ENCODE measurements around the gene CXCL14. TPM values are rescaled to one million over a fixed set of nuclear protein-coding genes. Genes with fewer than 3 reads are reported as not detected.

CXCL14 gene
- total RNA-seq, 2 experiments from 2014 or later = not detected

DNA sequence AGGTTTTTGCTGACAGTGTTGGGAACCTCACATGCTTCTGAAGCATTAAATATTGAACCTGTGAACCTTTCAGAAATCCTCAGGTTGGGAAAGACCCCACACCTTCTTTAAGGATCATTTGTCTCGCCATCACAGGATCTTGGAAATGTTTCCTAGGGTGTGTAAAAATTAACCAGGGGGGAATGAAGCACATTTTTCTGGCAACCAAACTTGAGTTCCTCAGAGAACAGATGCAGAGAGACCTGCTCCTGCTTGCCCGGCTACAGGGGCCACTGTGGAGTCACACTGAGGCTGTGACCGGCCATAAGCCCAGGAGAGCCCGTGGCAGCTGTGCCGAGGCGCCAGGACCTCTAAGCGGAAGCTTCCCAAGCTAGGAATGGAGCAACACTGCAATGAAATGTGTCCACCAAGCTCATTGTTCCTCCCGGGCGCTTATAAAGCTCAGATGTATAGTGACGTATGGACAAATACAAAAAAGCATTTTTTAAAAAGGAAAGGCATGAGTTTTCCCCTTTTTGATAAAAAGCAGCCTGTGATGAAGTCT is 7.7 kb downstream of the CXCL14 start:
- Mint-ChIP-seq H3K27ac (no peak overlapping the region), H3K36me3 (ENCODE audit: low read depth) (no peaks in the 10 kb centered on the region), H3K4me1 (peaks cover 8% of the 10 kb centered on the region), H3K4me3 (no peak overlapping the region), H3K9me3 (no peaks in the 10 kb centered on the region), H3K27me3 (peaks cover 11% of the 10 kb centered on the region)
- no peak for DNase-seq
- POLR2A ChIA-PET = no interaction called here
- CTCF ChIA-PET = interaction anchor here (0.6 to 2.1 kb wide), 3 partner anchors 11 to 105 kb away, joined by 3 to 12 read pairs (median 3); no protein-coding TSS in a partner anchor

DNA sequence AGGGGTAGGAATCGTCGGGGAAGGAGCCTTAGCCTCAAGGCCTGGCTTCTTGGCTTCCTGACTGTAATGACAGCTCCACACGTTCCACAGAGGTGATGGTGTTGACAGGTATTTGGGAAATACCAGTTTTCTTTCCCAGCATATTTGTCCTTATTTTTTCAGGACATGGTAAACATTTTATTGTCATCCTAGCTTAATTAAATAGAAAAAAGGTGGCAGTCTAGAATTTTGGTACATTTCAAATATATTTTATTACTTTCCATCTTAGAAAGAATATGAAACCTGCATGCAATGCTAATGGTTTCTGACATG is 8.4 kb downstream of the CXCL14 start:
- H3K36me3 Mint-ChIP-seq (ENCODE audit: low read depth) = no peaks in the 10 kb centered on the region
- ChIA-PET CTCF (interaction anchor here (0.9 to 2.1 kb wide), 2 partner anchors 10 to 104 kb away, joined by 3 to 12 read pairs; no protein-coding TSS in a partner anchor), POLR2A (no interaction called here)
- H3K27me3 Mint-ChIP-seq = peaks cover 7% of the 10 kb centered on the region
- no peak overlapping the region for H3K27ac Mint-ChIP-seq
- H3K4me1 Mint-ChIP-seq = peaks cover 8% of the 10 kb centered on the region
- DNase-seq = no peak
- no peak overlapping the region for H3K4me3 Mint-ChIP-seq
- H3K9me3 Mint-ChIP-seq = no peaks in the 10 kb centered on the region

DNA sequence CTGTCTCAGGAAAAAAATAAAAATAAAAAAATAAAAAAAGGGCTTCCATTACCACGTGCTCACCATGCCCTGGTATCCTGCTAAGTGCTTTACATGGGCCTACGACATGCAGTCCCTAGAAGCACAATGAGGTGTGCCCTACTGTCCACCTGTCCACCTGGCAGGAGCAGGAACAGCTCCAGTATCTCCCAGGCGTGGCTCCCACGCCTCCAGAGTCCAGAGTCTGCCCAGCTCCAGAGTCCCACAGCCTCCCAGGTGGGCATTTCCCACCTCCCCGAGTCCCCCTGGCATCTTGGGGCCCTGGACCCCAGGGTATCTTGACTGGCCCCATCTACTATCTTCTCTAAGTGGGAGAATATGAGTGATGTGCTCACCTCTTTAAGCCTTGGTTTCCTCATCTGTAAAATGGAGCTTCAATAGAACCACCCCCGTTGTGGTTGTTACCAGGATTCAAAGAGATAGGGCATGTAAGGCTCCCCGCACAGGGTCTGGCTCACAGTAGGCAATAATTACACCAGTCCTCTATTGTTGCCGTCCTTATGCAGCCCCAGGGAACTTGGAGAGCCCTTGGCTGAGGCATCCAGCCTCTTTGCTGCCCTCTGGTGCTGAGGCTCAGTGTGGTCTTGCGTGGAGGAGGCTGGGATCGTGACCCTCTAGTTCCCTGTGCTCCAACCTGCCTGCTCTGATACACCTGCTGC is 8.9 kb downstream of the CXCL14 start:
- DNase-seq = no peak
- Mint-ChIP-seq H3K9me3 (no peaks in the 10 kb centered on the region), H3K4me1 (peaks cover 8% of the 10 kb centered on the region), H3K36me3 (ENCODE audit: low read depth) (no peaks in the 10 kb centered on the region), H3K27me3 (peaks cover 6% of the 10 kb centered on the region), H3K4me3 (no peak overlapping the region), H3K27ac (no peak overlapping the region)
- CTCF ChIA-PET = interaction anchor here (2.1 kb wide), 1 partner anchor 9 kb away, joined by 12 read pairs; no protein-coding TSS in a partner anchor
- POLR2A ChIA-PET = no interaction called here

DNA sequence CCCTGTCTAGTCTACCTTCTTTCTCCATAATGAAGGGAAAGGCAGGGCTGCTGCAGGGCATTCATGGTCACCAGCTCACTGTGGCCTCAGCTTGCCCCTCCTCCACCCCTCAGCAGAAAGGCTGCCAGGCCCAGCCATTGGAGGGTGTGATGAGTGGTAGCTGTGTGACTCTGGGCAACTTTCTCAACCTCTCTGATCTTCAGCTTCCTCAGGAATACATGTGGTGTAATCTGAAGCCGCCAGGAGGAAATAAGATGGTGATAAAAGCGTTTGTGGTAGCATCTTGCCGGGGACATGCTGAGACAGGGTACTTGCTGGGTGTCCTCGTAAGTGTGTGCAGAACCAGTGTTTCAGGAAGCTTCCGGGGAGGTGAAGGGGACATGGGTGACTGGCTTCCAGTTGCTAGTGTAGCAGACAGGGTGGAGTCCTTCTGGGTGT is 9.8 kb downstream of the CXCL14 start:
- POLR2A ChIA-PET = no interaction called here
- CTCF ChIA-PET = interaction anchor here (1.0 to 2.1 kb wide), 2 partner anchors 8 to 143 kb away, joined by 3 to 12 read pairs; no protein-coding TSS in a partner anchor
- peaks cover 6% of the 10 kb centered on the region for H3K27me3 Mint-ChIP-seq
- H3K27ac Mint-ChIP-seq = no peak overlapping the region
- no peaks in the 10 kb centered on the region for H3K36me3 Mint-ChIP-seq (ENCODE audit: low read depth)
- H3K4me3 Mint-ChIP-seq = no peak overlapping the region
- H3K9me3 Mint-ChIP-seq = no peaks in the 10 kb centered on the region
- DNase-seq = no peak
- peaks cover 8% of the 10 kb centered on the region for H3K4me1 Mint-ChIP-seq

DNA sequence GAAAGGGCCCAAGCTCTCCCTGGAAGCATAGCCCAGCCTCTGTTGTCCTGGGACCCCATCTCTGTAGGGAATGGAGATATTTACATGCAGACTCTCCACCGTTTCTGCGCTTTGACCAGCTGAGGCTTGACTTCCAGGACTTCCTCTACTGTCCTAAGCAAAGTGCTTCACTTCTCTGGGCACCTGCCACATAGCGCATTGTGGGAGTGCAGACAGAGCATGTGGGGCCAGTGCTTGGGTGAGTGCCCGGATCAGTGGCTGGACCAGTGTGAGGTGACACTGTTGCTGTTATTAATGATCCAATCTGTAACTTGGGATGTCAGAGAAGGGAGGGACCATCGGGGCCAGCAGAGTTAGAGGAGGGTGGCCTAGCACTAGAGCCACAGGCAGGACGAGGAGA is 10.5 kb downstream of the CXCL14 start:
- no peak for DNase-seq
- ChIA-PET CTCF (no interaction called here), POLR2A (no interaction called here)
- Mint-ChIP-seq H3K9me3 (no peaks in the 10 kb centered on the region), H3K27me3 (peaks cover 6% of the 10 kb centered on the region), H3K27ac (no peak overlapping the region), H3K4me3 (no peak overlapping the region), H3K36me3 (ENCODE audit: low read depth) (no peaks in the 10 kb centered on the region), H3K4me1 (peaks cover 8% of the 10 kb centered on the region)

DNA sequence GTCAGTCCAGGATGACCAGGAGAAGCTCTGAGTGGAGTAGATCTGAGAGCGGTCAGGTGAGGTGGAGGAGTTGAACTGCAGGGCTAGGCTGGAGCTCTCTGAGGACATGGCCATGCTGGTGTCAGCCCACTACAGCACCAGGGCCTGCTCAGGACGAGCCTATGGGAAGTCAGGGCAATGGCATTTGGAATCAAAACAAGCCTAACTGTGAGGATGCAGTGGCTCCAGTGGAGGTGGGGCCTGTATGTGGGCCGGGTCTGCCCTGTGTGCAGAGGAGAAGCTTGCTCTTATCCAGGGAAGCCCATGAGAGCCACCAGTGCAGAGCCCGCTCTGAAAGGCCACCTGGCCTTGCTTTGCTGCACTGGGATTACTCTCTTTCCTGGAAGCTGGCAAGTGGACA is 11.1 kb downstream of the CXCL14 start:
- no peaks in the 10 kb centered on the region for H3K9me3 Mint-ChIP-seq
- peaks cover 6% of the 10 kb centered on the region for H3K27me3 Mint-ChIP-seq
- DNase-seq = no peak
- no peak overlapping the region for H3K4me3 Mint-ChIP-seq
- POLR2A ChIA-PET = no interaction called here
- no peaks in the 10 kb centered on the region for H3K36me3 Mint-ChIP-seq (ENCODE audit: low read depth)
- CTCF ChIA-PET = interaction anchor here (0.7 to 2.9 kb wide), 4 partner anchors 10 to 120 kb away, joined by 3 to 25 read pairs (median 9); partner anchors contain the start of gene DCANP1
- H3K4me1 Mint-ChIP-seq = peaks cover 8% of the 10 kb centered on the region
- H3K27ac Mint-ChIP-seq = no peak overlapping the region

DNA sequence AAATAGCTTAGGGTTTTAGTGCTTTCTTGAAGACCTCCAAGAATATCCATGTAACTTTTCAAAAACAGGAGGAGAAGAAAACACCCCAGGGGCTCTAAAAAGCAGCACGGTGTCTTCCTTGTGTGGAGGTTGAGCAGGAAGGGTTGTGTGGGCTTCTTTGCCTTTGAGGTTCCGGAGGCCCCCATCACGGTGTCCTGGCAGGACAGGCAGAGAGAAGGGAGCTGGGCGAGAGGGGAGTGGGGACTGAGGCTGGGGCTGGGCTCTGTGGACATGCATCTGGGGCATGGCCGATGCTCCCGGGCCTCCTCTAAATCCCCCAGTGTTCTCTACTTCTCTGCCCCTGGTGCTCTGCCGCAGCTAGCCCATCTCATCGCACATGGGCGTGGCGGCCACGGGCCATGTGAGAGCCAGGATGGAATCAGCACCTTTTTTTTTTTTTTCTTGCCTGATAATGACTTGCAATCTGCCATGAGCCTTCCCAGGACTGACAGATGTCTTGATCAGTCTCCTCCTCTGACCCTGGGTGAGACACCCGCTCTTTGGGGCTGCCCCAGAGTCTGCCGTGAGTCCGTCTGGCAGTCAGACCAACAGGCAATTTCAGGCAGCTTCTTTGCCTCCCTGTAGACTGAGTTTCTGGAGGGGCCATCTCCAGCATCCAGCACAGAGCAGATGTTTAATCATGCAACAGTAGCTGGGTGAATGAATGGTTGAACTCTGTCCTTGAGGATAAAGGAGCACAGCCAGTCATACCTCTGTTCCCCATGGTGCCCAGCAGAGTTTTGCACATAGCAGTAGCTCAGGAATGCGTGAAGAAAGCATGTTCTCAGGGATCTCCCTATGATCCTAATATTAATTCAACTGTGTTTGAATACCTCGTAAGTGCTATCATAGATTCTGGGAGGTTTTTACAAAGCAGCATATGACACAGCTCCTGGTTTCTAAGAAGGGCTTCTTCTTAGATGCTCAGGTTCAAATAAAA is 12.1 kb downstream of the CXCL14 start:
- Mint-ChIP-seq H3K4me1 (peaks cover 8% of the 10 kb centered on the region), H3K36me3 (ENCODE audit: low read depth) (no peaks in the 10 kb centered on the region), H3K4me3 (no peak overlapping the region), H3K27me3 (peaks cover 2% of the 10 kb centered on the region), H3K9me3 (no peaks in the 10 kb centered on the region), H3K27ac (no peak overlapping the region)
- ChIA-PET POLR2A (interaction anchor here (0.5 kb wide), 1 partner anchor 81 kb away, joined by 3 read pairs; no protein-coding TSS in a partner anchor), CTCF (interaction anchor here (0.6 to 2.9 kb wide), 17 partner anchors 9 to 582 kb away, joined by 3 to 25 read pairs (median 5); no protein-coding TSS in a partner anchor)
- no peak for DNase-seq

DNA sequence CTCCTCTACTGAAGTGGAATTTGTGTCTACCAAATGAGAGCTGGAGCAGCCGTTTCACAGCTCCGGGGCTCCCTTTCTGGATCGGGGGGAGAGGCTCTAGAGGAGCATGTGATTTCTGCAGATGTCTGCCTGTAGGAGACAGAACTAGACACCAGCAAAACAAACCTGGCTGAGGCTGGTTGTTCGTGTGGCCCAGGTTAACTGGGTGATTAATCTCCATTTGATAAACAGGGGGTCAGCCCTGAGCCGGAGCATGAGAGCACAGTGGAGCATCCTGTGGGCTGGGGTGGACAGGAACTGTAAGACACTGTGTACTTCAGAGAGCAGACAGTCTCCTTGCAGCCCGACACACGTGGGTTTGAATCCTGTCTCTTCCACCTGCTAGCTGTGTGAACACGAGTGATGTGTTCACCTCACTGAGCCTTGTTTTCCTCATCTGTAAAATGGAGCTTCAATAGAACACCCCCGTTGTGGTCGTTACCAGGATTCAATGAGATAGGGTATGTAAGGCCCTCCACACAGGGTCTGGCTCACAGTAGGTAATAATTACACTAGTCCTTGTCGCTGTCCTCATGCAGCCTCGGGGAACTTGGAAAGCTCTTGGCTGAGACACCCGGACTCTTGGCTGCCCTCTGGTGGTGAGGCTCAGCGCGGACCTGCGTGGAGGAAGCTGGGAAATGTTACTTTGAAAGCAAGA is 12.9 kb downstream of the CXCL14 start:
- H3K4me1 Mint-ChIP-seq = peaks cover 8% of the 10 kb centered on the region
- DNase-seq = peak; percentile 70
- H3K36me3 Mint-ChIP-seq (ENCODE audit: low read depth) = no peaks in the 10 kb centered on the region
- no peak overlapping the region for H3K27ac Mint-ChIP-seq
- no peaks in the 10 kb centered on the region for H3K9me3 Mint-ChIP-seq
- peaks cover under 1% of the 10 kb centered on the region for H3K27me3 Mint-ChIP-seq
- ChIA-PET POLR2A (no interaction called here), CTCF (interaction anchor here (0.6 to 2.9 kb wide), 17 partner anchors 8 to 581 kb away, joined by 3 to 25 read pairs (median 5); no protein-coding TSS in a partner anchor)
- no peak overlapping the region for H3K4me3 Mint-ChIP-seq

DNA sequence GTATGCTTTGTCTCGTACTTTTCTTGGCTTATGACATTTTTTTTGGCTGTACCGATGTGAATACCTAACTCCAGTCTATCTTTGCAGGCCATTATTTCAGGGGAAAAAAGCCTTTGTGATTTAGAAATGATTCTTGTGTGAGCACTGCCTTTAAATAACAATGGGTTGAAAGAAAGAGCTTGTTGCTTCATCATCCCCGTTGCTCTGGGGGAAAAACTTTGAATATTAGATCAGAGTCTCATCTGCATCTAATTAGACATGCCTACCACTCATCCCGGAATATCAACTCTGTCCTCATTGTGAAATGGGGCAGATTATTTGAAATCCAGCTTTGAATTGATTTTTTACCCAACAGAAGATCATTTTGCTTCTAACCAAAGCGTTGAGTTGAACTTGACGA is 13.5 kb downstream of the CXCL14 start:
- Mint-ChIP-seq H3K27me3 (peaks cover 2% of the 10 kb centered on the region), H3K4me1 (peaks cover 8% of the 10 kb centered on the region), H3K36me3 (ENCODE audit: low read depth) (no peaks in the 10 kb centered on the region), H3K27ac (no peak overlapping the region), H3K9me3 (no peaks in the 10 kb centered on the region), H3K4me3 (no peak overlapping the region)
- DNase-seq = no peak
- ChIA-PET CTCF (interaction anchor here (1.2 to 2.9 kb wide), 6 partner anchors 7 to 265 kb away, joined by 3 to 25 read pairs (median 6); no protein-coding TSS in a partner anchor), POLR2A (no interaction called here)

DNA sequence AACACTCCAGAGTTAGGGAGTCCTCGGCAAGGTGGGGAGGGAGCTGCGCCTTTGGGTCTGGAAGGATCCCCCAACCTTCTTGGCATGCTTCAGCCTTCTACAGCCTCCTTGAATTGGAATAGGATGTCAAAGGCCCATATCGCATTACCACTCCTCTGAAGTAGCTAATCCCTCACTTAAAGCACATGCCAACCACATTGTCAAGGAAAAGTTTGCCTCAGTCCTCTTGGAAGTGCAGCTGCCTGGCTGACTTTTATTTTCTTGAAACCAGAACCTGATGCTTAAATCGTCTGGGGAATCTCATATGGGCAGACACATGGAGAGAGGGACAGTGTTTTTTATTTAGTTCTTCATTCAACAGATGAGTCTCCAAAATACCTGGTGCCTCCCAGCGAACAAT is 14.5 kb downstream of the CXCL14 start:
- H3K27ac Mint-ChIP-seq = no peak overlapping the region
- H3K27me3 Mint-ChIP-seq = peaks cover 4% of the 10 kb centered on the region
- ChIA-PET POLR2A (no interaction called here), CTCF (interaction anchor here (1.2 kb wide), 1 partner anchor 266 kb away, joined by 3 read pairs; no protein-coding TSS in a partner anchor)
- H3K9me3 Mint-ChIP-seq = no peaks in the 10 kb centered on the region
- DNase-seq = no peak
- no peaks in the 10 kb centered on the region for H3K36me3 Mint-ChIP-seq (ENCODE audit: low read depth)
- H3K4me3 Mint-ChIP-seq = no peak overlapping the region
- peaks cover 7% of the 10 kb centered on the region for H3K4me1 Mint-ChIP-seq

DNA sequence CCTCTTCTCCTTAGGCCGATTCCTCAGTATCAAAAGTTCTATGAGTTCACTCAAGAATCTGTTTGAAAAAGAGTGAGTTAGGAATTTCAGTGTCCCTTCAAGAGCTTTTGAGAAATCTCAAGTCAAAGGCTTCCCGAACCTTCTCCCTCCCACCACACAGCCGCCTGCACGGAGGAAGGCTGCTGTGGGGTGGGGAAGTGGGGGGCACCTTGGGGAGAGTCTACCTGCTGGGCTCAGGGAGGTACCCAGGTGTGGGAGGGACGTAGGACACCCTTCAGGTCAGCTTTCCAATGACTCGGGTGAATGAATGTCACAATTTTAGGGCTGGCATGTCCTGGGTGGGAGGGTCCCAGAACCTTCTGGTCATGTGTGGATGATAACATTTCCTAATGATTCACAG is 17.5 kb downstream of the CXCL14 start:
- H3K4me3 Mint-ChIP-seq = no peak overlapping the region
- ChIA-PET POLR2A (no interaction called here), CTCF (interaction anchor here (0.7 to 2.0 kb wide), 7 partner anchors 9 to 104 kb away, joined by 3 to 16 read pairs (median 9); no protein-coding TSS in a partner anchor)
- no peaks in the 10 kb centered on the region for H3K36me3 Mint-ChIP-seq (ENCODE audit: low read depth)
- no peak for DNase-seq
- no peaks in the 10 kb centered on the region for H3K4me1 Mint-ChIP-seq
- no peak overlapping the region for H3K27ac Mint-ChIP-seq
- H3K27me3 Mint-ChIP-seq = peaks cover 14% of the 10 kb centered on the region
- no peaks in the 10 kb centered on the region for H3K9me3 Mint-ChIP-seq

DNA sequence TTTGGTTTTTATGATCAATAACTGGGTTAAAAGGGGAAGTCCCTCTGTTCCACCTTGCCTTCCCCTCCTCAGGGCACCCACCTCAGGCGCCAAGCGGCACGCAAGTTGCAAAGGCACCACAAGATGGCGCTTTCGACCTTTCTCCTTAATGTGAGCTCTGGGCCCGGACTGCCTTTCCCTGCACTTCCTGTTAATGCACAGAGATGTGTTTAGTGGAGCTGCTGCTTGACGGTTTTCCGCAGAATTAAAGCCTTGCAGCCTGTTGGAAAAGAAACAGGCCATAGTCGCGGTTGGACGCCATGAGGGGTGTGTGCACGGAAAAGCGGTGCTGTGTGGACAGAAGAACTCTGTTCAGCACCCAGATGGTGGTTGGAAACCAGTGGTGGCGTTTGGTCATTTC is 17.9 kb downstream of the CXCL14 start:
- Mint-ChIP-seq H3K4me1 (no peaks in the 10 kb centered on the region), H3K4me3 (no peak overlapping the region), H3K27ac (no peak overlapping the region), H3K36me3 (ENCODE audit: low read depth) (no peaks in the 10 kb centered on the region), H3K9me3 (no peaks in the 10 kb centered on the region), H3K27me3 (peaks cover 17% of the 10 kb centered on the region)
- ChIA-PET POLR2A (no interaction called here), CTCF (interaction anchor here (0.7 to 2.0 kb wide), 7 partner anchors 9 to 103 kb away, joined by 3 to 16 read pairs (median 9); no protein-coding TSS in a partner anchor)
- DNase-seq = peak; percentile 73
